Loucy (cell line): ENCODE results near the gene WWC1.

ENCODE experiments used
- H2AFZ ChIP-seq: fragments of 200-600 bp; sonication (generic); 2 replicates; pipeline ENCODE4 v1.6.0; 2016; ENCODE audit warnings: antibody characterized with exemption, mild to moderate bottlenecking, low read length, moderate library complexity
- H3F3A ChIP-seq: fragments of 200-600 bp; 2 replicates; pipeline ENCODE4 v1.6.0; 2016; ENCODE audit warnings: antibody characterized with exemption, low read depth, mild to moderate bottlenecking
- H3K27me3 ChIP-seq: fragments of 200-600 bp; sonication (generic); 2 replicates; pipeline ENCODE4 v1.6.1; 2014; ENCODE audit warnings: low read length, mild to moderate bottlenecking; ENCODE audit not compliant: insufficient read depth, poor library complexity, severe bottlenecking
- H3K36me3 ChIP-seq: fragments of 200-600 bp; sonication (generic); 2 replicates; pipeline ENCODE4 v1.6.1; 2016; ENCODE audit warnings: low read length; ENCODE audit not compliant: insufficient read depth
- H3K4me1 ChIP-seq: fragments of 200-600 bp; sonication (generic); 2 replicates; pipeline ENCODE4 v1.5.1; 2014; ENCODE audit warnings: low read length, mild to moderate bottlenecking; ENCODE audit not compliant: insufficient read depth, poor library complexity, severe bottlenecking
- H3K4me2 ChIP-seq: fragments of 200-600 bp; sonication (generic); 2 replicates; pipeline ENCODE4 v1.6.0; 2014; ENCODE audit warnings: antibody characterized with exemption, low read length, low read depth, mild to moderate bottlenecking; ENCODE audit not compliant: poor library complexity, severe bottlenecking
- H3K4me3 ChIP-seq: fragments of 200-600 bp; sonication (generic); 2 replicates; pipeline ENCODE4 v1.5.1; 2014; ENCODE audit warnings: low read length, mild to moderate bottlenecking, mixed read lengths; ENCODE audit not compliant: poor library complexity, severe bottlenecking
- H3K79me2 ChIP-seq: fragments of 200-600 bp; sonication (generic); 2 replicates; pipeline ENCODE4 v1.6.1; 2014; ENCODE audit warnings: low read length; ENCODE audit not compliant: insufficient read depth
- H3K9ac ChIP-seq: fragments of 200-600 bp; sonication (generic); 2 replicates; pipeline ENCODE4 v1.6.0; 2014; ENCODE audit warnings: mild to moderate bottlenecking, low read depth, low read length, moderate library complexity; ENCODE audit not compliant: poor library complexity, severe bottlenecking
- H3K9me2 ChIP-seq: fragments of 200-600 bp; sonication (generic); replicated peaks from 2 replicates; pipeline ENCODE4 v1.6.1; 2016; ENCODE audit warnings: low read depth, low read length, mixed read lengths
- H3K9me3 ChIP-seq: fragments of 200-600 bp; sonication (generic); 2 replicates; pipeline ENCODE4 v1.6.1; 2014; ENCODE audit warnings: mild to moderate bottlenecking, antibody characterized with exemption, low read length, low read depth; ENCODE audit not compliant: insufficient read depth
- H4K20me1 ChIP-seq: fragments of 200-600 bp; sonication (generic); 2 replicates; pipeline ENCODE4 v1.6.0; 2014; ENCODE audit warnings: antibody characterized with exemption, low read length, mild to moderate bottlenecking; ENCODE audit not compliant: insufficient read depth, poor library complexity, severe bottlenecking
- CTCF ChIP-seq: fragments of 200-600 bp; sonication (generic); conservative IDR thresholded peaks from 2 replicates; pipeline ENCODE4 v1.5.1; 2014; ENCODE audit warnings: mild to moderate bottlenecking, antibody characterized with exemption, low read length
- EZH2phosphoT487 ChIP-seq: fragments of 200-600 bp; IDR thresholded peaks from 2 replicates; pipeline ENCODE4 v1.6.1; 2018; ENCODE audit warnings: antibody characterized with exemption, mild to moderate bottlenecking, moderate library complexity, borderline replicate concordance

The WWC1 gene

GRCh38 chr5:168513861-168514428 lies 222.5 kb downstream of the WWC1 start:
- H3K27me3 ChIP-seq = no peaks in the 10 kb centered on the region
- H3K36me3 ChIP-seq = peaks cover 45% of the 10 kb centered on the region; the same call in 1 of the 2 replicates
- H3K4me2 ChIP-seq = no peak overlapping the region
- H3F3A ChIP-seq = no peaks in the 10 kb centered on the region
- H3K4me3 ChIP-seq = no peak overlapping the region
- no peaks in the 10 kb centered on the region for H3K9me3 ChIP-seq
- no peak for TF ChIP-seq CTCF
- TF ChIP-seq EZH2phosphoT487 = no peak
- no peak overlapping the region for H3K9ac ChIP-seq
- H3K79me2 ChIP-seq = no peaks in the 10 kb centered on the region
- H3K9me2 ChIP-seq = no peaks in the 10 kb centered on the region
- H3K4me1 ChIP-seq = no peaks in the 10 kb centered on the region
- H2AFZ ChIP-seq = no peak overlapping the region
- no peaks in the 10 kb centered on the region for H4K20me1 ChIP-seq
